Astrocyte (in vitro differentiated cells and primary cell): ENCODE measurements around the gene SPATA24. TPM values are rescaled to one million over a fixed set of nuclear protein-coding genes. Genes with fewer than 3 reads are reported as not detected.

Experiments used
- DNase-seq: peaks from one replicate; pipeline ENCODE4 v3.0.0-alpha.2; 2010; ENCODE audit warnings: low read depth
- FAIRE-seq: peaks from 2 replicates; lab custom pipeline; 2011; peaks lifted over from hg19 to GRCh38; lab: Jason Lieb, UNC
- H2AFZ ChIP-seq: 2 replicates; pipeline ENCODE4 v1.6.0; 2012; ENCODE audit warnings: low read depth, low read length, inconsistent platforms
- H3K27ac ChIP-seq: 2 replicates; pipeline ENCODE4 v1.5.1; 2011; ENCODE audit warnings: low read depth, low read length, inconsistent platforms
- H3K27me3 ChIP-seq: 2 replicates; pipeline ENCODE4 v1.6.0; 2011; ENCODE audit warnings: low read length, inconsistent platforms; ENCODE audit not compliant: insufficient read depth
- H3K36me3 ChIP-seq: 2 replicates; pipeline ENCODE4 v1.5.1; 2011; ENCODE audit warnings: low read length, inconsistent platforms; ENCODE audit not compliant: insufficient read depth
- H3K4me1 ChIP-seq: 2 replicates; pipeline ENCODE4 v1.5.1; 2011; ENCODE audit warnings: low read length, inconsistent platforms; ENCODE audit not compliant: insufficient read depth
- H3K4me2 ChIP-seq: 2 replicates; pipeline ENCODE4 v1.6.0; 2012; ENCODE audit warnings: low read length, inconsistent platforms
- H3K4me3 ChIP-seq: 2 replicates; pipeline ENCODE4 v1.5.1; 2011; ENCODE audit warnings: low read depth, mild to moderate bottlenecking, low read length, inconsistent platforms; ENCODE audit not compliant: insufficient read depth
- H3K79me2 ChIP-seq: 2 replicates; pipeline ENCODE4 v1.6.0; 2012; ENCODE audit warnings: mild to moderate bottlenecking, low read length, inconsistent platforms; ENCODE audit not compliant: insufficient read depth
- H3K9ac ChIP-seq: 2 replicates; pipeline ENCODE4 v1.6.0; 2012; ENCODE audit warnings: mild to moderate bottlenecking, low read length, inconsistent platforms
- H3K9me3 ChIP-seq: 2 replicates; pipeline ENCODE4 v1.5.1; 2012; ENCODE audit warnings: low read depth, mild to moderate bottlenecking, low read length, inconsistent platforms; ENCODE audit not compliant: insufficient read depth
- H4K20me1 ChIP-seq: 2 replicates; pipeline ENCODE4 v1.6.0; 2012; ENCODE audit warnings: low read length, inconsistent platforms; ENCODE audit not compliant: insufficient read depth
- H3K27ac Mint-ChIP-seq: one replicate; pipeline ENCODE4 v1.8.0; 2021; ENCODE audit warnings: mild to moderate bottlenecking, mixed read lengths; ENCODE audit not compliant: unreplicated experiment
- H3K27me3 Mint-ChIP-seq: one replicate; pipeline ENCODE4 v1.8.0; 2021; ENCODE audit warnings: low read depth, mixed read lengths; ENCODE audit not compliant: unreplicated experiment
- H3K36me3 Mint-ChIP-seq: one replicate; pipeline ENCODE4 v1.8.0; 2021; ENCODE audit warnings: low read depth, mixed read lengths; ENCODE audit not compliant: unreplicated experiment
- H3K4me1 Mint-ChIP-seq: one replicate; pipeline ENCODE4 v1.8.0; 2021; ENCODE audit warnings: low read depth, mixed read lengths; ENCODE audit not compliant: unreplicated experiment
- H3K4me3 Mint-ChIP-seq: one replicate; pipeline ENCODE4 v1.8.0; 2021; ENCODE audit warnings: mild to moderate bottlenecking, moderate library complexity, mixed read lengths; ENCODE audit not compliant: unreplicated experiment
- H3K9me3 Mint-ChIP-seq: one replicate; pipeline ENCODE4 v1.8.0; 2021; ENCODE audit warnings: mild to moderate bottlenecking, mixed read lengths; ENCODE audit not compliant: unreplicated experiment
- CTCF ChIP-seq: IDR thresholded peaks from 2 replicates; pipeline ENCODE4 v1.5.1; 2011; ENCODE audit warnings: low read depth, mild to moderate bottlenecking, inconsistent platforms, low read length, moderate library complexity; ENCODE audit not compliant: insufficient read depth
- EZH2 ChIP-seq: IDR thresholded peaks from 2 replicates; pipeline ENCODE4 v1.6.1; 2012; ENCODE audit warnings: mild to moderate bottlenecking, low read length, inconsistent platforms; ENCODE audit not compliant: insufficient read depth
- total RNA-seq: library from RNA; stranded (reverse); gene quantifications from 2 replicates; pipeline ENCODE4 v1.2.1, GENCODE V29; 2021

Gene SPATA24
- total RNA-seq, 1 donor from 2014 or later = 5.2 TPM

DNA sequence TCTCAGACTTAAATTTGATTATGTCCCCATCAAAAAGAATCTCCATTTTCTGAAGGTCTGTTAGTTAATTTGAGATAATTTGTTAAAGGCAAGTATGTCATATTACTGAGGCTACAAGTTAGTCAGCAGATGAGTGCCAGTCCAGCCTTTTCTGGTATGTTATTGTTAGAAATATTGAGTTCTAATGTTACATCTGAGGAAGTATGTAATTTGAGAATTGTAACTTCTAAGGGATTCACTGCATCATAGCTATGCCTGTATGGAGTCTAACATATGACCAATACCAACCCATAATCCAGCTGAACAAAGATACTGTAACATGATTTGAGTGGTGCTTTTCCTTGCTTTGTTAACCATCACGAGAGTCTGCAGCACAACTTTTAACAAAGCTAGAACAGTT, 34.7 kb downstream of the SPATA24 start:
- Histone ChIP-seq H3K36me3 (peaks cover 21% of the 10 kb centered on the region), H3K79me2 (peaks cover 6% of the 10 kb centered on the region), H3K4me2 (no peak overlapping the region), H3K27me3 (no peaks in the 10 kb centered on the region), H3K27ac (peak overlapping the region; percentile 32), H3K9ac (peak overlapping the region; percentile 17), H2AFZ (no peak overlapping the region), H4K20me1 (peaks cover 21% of the 10 kb centered on the region), H3K9me3 (no peaks in the 10 kb centered on the region), H3K4me3 (no peak overlapping the region), H3K4me1 (peaks cover 13% of the 10 kb centered on the region)
- Mint-ChIP-seq H3K9me3 (no peaks in the 10 kb centered on the region), H3K4me1 (peaks cover 7% of the 10 kb centered on the region), H3K27ac (no peak overlapping the region), H3K4me3 (no peak overlapping the region), H3K27me3 (no peaks in the 10 kb centered on the region), H3K36me3 (peaks cover 24% of the 10 kb centered on the region)
- FAIRE-seq (no peak), DNase-seq (peak; percentile 66)
- TF ChIP-seq CTCF (no peak), EZH2 (no peak)

DNA sequence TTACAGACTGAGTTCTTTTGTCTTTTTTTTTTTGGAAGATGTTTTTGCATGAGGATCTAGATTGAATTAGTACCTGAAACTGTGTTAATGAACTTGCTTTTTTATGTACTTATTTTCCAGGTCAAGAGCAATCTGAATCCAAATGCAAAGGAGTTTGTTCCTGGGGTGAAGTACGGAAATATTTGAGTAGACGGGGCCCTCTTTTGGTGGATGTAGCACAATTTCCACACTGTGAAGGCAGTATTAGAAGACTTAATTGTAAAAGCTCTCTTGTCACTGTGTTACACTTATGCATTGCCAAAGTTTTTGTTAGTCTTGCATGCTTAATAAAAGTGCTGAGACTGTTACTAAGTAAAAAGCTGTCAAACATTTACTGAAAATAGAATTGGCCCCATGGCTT, 35.3 kb downstream of the SPATA24 start:
- Mint-ChIP-seq H3K27me3 (no peaks in the 10 kb centered on the region), H3K9me3 (no peaks in the 10 kb centered on the region), H3K36me3 (peaks cover 25% of the 10 kb centered on the region), H3K4me3 (no peak overlapping the region), H3K4me1 (peaks cover 7% of the 10 kb centered on the region), H3K27ac (peak overlapping the region; percentile 54)
- peak overlapping the region; percentile 32 for H3K27ac ChIP-seq
- H2AFZ ChIP-seq = no peak overlapping the region
- H4K20me1 ChIP-seq = peaks cover 22% of the 10 kb centered on the region
- H3K4me2 ChIP-seq = no peak overlapping the region
- peaks cover 11% of the 10 kb centered on the region for H3K79me2 ChIP-seq
- DNase-seq (no peak), FAIRE-seq (no peak)
- TF ChIP-seq EZH2 = no peak
- no peak for TF ChIP-seq CTCF
- peak overlapping the region; percentile 17 for H3K9ac ChIP-seq
- H3K4me1 ChIP-seq = peaks cover 7% of the 10 kb centered on the region
- no peak overlapping the region for H3K4me3 ChIP-seq
- H3K36me3 ChIP-seq = peaks cover 27% of the 10 kb centered on the region
- no peaks in the 10 kb centered on the region for H3K9me3 ChIP-seq
- H3K27me3 ChIP-seq = no peaks in the 10 kb centered on the region

DNA sequence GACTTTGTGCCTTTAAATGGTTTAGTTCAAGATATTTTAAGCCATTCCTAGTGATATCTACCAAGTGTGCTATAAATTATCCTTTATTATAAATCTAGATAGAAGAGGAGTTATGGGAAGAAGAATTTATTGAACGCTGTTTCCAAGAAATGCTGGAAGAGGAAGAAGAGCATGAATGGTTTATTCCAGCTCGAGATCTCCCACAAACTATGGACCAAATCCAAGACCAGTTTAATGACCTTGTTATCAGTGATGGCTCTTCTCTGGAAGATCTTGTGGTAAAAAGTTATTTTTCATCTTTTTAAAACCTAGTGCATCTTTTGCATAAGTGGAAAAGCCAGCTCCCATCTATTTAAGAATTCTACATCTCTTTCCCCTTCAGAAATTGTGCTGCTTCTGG, 39.4 kb downstream of the SPATA24 start:
- no peaks in the 10 kb centered on the region for H3K27me3 ChIP-seq
- H3K9me3 ChIP-seq = no peaks in the 10 kb centered on the region
- DNase-seq (no peak), FAIRE-seq (no peak)
- H3K36me3 Mint-ChIP-seq = peaks cover 13% of the 10 kb centered on the region
- no peak overlapping the region for H3K4me2 ChIP-seq
- no peak overlapping the region for H3K27ac ChIP-seq
- no peak overlapping the region for H3K9ac ChIP-seq
- H4K20me1 ChIP-seq = peaks cover 47% of the 10 kb centered on the region
- peaks cover 3% of the 10 kb centered on the region for H3K4me1 Mint-ChIP-seq
- H3K4me3 Mint-ChIP-seq = no peak overlapping the region
- TF ChIP-seq CTCF = no peak
- TF ChIP-seq EZH2 = no peak
- H3K9me3 Mint-ChIP-seq = no peaks in the 10 kb centered on the region
- H2AFZ ChIP-seq = no peak overlapping the region
- peaks cover 49% of the 10 kb centered on the region for H3K79me2 ChIP-seq
- H3K27ac Mint-ChIP-seq = no peak overlapping the region
- H3K4me1 ChIP-seq = no peaks in the 10 kb centered on the region
- H3K27me3 Mint-ChIP-seq = no peaks in the 10 kb centered on the region
- H3K36me3 ChIP-seq = peaks cover 30% of the 10 kb centered on the region
- H3K4me3 ChIP-seq = no peak overlapping the region
